ENCODE measurements around the gene GULP1.
A peak's percentile ranks its signal among the peaks of the same experiment; 100 is the strongest.

GULP1 gene

DNA sequence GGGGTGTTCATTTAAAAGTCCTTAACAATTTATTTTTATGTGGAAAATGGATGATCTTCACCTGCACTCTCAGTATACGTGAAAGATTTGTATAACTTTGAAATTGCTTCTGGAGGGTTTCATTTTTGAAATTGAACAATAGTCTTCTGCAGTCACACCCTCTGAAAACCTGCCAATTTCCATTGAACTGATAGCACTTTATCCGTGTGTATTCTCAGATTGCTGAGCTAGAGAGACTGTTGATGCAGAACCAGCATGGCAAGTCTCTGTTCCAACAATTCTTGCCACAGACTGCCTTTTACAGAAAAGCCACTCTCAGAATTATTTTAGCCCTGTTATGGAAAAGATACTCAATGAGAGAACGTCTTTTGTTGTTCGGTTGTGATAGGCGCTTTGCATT is 6.6 kb upstream of the GULP1 start:
- Mint-ChIP-seq H3K36me3 (ENCODE audit: low read depth) (no peaks in the 10 kb centered on the region), H3K4me1 (no peaks in the 10 kb centered on the region), H3K4me3 (no peak overlapping the region), H3K27ac (no peak overlapping the region), H3K9me3 (peaks cover 14% of the 10 kb centered on the region), H3K27me3 (ENCODE audit: low read depth) (no peaks in the 10 kb centered on the region)
- TF ChIP-seq, protein P1, sequence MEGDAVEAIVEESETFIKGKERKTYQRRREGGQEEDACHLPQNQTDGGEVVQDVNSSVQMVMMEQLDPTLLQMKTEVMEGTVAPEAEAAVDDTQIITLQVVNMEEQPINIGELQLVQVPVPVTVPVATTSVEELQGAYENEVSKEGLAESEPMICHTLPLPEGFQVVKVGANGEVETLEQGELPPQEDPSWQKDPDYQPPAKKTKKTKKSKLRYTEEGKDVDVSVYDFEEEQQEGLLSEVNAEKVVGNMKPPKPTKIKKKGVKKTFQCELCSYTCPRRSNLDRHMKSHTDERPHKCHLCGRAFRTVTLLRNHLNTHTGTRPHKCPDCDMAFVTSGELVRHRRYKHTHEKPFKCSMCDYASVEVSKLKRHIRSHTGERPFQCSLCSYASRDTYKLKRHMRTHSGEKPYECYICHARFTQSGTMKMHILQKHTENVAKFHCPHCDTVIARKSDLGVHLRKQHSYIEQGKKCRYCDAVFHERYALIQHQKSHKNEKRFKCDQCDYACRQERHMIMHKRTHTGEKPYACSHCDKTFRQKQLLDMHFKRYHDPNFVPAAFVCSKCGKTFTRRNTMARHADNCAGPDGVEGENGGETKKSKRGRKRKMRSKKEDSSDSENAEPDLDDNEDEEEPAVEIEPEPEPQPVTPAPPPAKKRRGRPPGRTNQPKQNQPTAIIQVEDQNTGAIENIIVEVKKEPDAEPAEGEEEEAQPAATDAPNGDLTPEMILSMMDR (IDR thresholded peaks at IDR 0.05; ENCODE audit: unreplicated experiment in 3 of 3), result no peak

DNA sequence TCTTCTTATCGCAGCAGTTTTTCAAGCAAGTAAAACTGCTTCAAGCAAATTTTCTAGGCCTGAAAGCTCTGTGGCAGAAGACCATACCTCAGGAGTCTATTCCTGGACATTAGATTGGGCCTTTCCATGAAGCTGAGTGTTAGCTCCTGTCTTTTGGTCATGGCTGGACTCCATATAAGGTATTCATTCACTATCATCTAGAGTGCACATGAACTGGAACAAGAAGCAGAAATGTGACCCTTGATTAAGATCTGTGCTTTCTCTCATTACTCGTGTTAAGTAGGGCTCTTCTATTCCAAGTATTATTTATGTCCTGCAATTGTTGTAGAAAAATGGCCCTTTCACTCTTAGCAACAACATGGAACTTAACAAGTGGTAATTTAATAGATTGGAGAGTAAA is 5.9 kb upstream of the GULP1 start:
- H3K4me3 Mint-ChIP-seq, result no peak overlapping the region

DNA sequence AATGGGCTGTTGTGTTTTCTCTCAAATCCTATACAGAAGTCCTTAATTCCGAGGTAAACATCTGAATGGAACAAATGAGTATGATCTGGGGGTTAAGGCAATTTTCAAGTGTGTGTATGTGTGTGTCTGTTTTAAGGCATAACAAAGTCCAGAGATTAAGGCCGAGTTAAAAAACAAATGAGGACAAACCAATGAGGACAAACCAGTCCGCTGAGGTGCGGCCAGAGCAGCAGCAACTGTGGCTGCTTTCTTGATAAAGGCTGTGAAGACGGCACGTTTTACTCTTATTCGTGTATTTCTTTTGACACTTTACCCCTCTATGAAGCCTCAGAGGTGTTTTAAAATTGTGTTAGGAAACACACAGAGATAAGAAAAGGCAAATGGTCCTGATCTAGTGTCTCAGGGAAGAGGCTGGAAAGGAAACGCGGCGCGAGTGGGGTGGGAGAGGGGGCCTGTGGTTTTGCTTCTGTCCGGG is 495 bp upstream of the GULP1 start:
- peaks cover 4% of the 10 kb centered on the region for H3K9me3 Mint-ChIP-seq

More for the DNA sequence above, 5.9 kb upstream of the GULP1 start:
- Mint-ChIP-seq H3K4me1 (peaks cover 3% of the 10 kb centered on the region), H3K36me3 (ENCODE audit: low read depth) (no peaks in the 10 kb centered on the region), H3K27me3 (ENCODE audit: low read depth) (no peaks in the 10 kb centered on the region), H3K9me3 (peaks cover 14% of the 10 kb centered on the region), H3K27ac (no peak overlapping the region)
- TF ChIP-seq, protein P1 (IDR thresholded peaks at IDR 0.05; ENCODE audit: unreplicated experiment in 3 of 3), result no peak

DNA sequence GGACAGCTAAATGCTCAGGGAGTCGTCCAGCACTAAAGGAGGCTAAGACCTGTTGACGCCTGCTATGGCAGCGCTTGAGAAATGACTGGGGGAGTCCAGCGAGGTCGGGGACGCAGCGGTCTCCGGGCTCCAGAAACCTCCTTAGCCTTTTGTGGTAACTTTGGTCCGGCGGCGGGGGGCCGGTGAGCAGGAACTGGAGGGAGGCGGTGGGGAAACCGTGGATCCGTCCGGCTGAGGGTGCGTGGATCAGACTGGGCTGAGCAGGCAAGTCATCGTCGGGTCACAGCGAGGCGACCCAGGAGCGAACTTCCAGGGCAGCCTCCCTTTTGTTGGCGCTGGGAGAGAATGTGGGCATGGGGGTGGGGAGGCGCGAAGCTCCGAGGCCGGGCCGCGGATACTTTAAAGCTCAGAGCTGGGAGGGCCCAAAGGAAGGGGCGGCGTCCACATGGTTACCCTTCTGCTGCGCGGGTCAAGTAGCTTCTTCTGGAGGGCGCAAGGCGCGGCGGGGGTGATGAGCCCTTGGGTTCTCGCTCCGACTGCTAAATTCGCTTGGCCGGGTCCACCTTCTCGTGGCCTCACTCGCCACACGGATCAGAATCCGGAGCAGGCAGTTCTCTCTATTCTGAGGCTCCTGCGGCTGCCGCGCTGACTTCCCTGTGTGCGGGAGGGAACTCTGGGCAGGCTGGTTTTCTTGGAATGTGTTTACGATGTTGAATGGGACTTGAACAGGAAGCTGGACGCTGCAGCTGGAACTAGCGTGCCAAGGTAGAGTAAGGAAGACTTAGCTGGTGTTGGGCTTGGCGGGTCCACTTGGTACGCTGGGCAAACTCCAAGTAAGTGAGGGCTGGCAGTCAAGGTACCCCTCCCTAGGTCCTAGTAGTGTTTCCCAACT is 920 bp downstream of the GULP1 start:
- Mint-ChIP-seq H3K36me3 (ENCODE audit: low read depth) (no peaks in the 10 kb centered on the region), H3K27ac (peak overlapping the region; percentile 88 to 97 (median 92)), H3K4me1 (peaks cover 31% of the 10 kb centered on the region), H3K9me3 (peaks cover 3% of the 10 kb centered on the region), H3K27me3 (ENCODE audit: low read depth) (peaks cover 4% of the 10 kb centered on the region), H3K4me3 (peak overlapping the region; percentile 93 to 98 (median 93))
- TF ChIP-seq, protein P1 (IDR thresholded peaks at IDR 0.05; ENCODE audit: unreplicated experiment in 3 of 3), result no peak

More for the DNA sequence above, 495 bp upstream of the GULP1 start:
- TF ChIP-seq, protein P1 (IDR thresholded peaks at IDR 0.05; ENCODE audit: unreplicated experiment in 3 of 3), result no peak
- Mint-ChIP-seq H3K27ac (peak overlapping the region; percentile 88 to 97 (median 92)), H3K36me3 (ENCODE audit: low read depth) (no peaks in the 10 kb centered on the region), H3K27me3 (ENCODE audit: low read depth) (peaks cover 4% of the 10 kb centered on the region), H3K4me1 (peaks cover 30% of the 10 kb centered on the region), H3K4me3 (peak overlapping the region; percentile 93 to 98 (median 93))

- Mint-ChIP-seq H3K4me3 (peak overlapping the region; percentile 93 to 98 (median 93)), H3K9me3 (no peaks in the 10 kb centered on the region), H3K36me3 (ENCODE audit: low read depth) (peaks cover 2% of the 10 kb centered on the region), H3K4me1 (peaks cover 31% of the 10 kb centered on the region), H3K27ac (peak overlapping the region; percentile 88 to 97 (median 92)), H3K27me3 (ENCODE audit: low read depth) (peaks cover 4% of the 10 kb centered on the region)
- TF ChIP-seq, protein P1 (IDR thresholded peaks at IDR 0.05; ENCODE audit: unreplicated experiment in 3 of 3), result no peak
Measured at GRCh38 chr2:188293601-188294351, 2.1 kb downstream of the GULP1 start.

All from nephron (organoid).